ENCODE results near the gene CAMK2D.

Gene CAMK2D

GRCh38 chr4:113776679-113777078 is 15.1 kb upstream of the CAMK2D start:
- no peak overlapping the region for H3K4me3 ChIP-seq (ENCODE audit: low read length)
- DNase-seq (ENCODE audit: low read depth), result no peak
- no peak for TF ChIP-seq CTCF (IDR thresholded peaks at IDR 0.05; ENCODE audit: insufficient read depth, low read depth, low read length, missing control alignments)

- no peak for TF ChIP-seq CTCF (IDR thresholded peaks at IDR 0.05; ENCODE audit: insufficient read depth, low read depth, low read length, missing control alignments)
- no peak for DNase-seq (ENCODE audit: low read depth)
Observed at GRCh38 chr4:113776016-113776415, 14.5 kb upstream of the CAMK2D start.

GRCh38 chr4:113773756-113774155 is 12.2 kb upstream of the CAMK2D start:
- TF ChIP-seq CTCF (IDR thresholded peaks at IDR 0.05; ENCODE audit: insufficient read depth, low read depth, low read length, missing control alignments), result no peak
- DNase-seq (ENCODE audit: low read depth), result peak; percentile 57
- H3K4me3 ChIP-seq (ENCODE audit: low read length), result no peak overlapping the region

More at GRCh38 chr4:113776016-113776415, 14.5 kb upstream of the CAMK2D start:
- no peak overlapping the region for H3K4me3 ChIP-seq (ENCODE audit: low read length)

- TF ChIP-seq CTCF (IDR thresholded peaks at IDR 0.05; ENCODE audit: insufficient read depth, low read depth, low read length, missing control alignments), result no peak
- H3K4me3 ChIP-seq (ENCODE audit: low read length), result no peak overlapping the region
- no peak for DNase-seq (ENCODE audit: low read depth)
Observed at GRCh38 chr4:113773014-113773413, 11.5 kb upstream of the CAMK2D start.

- TF ChIP-seq CTCF (IDR thresholded peaks at IDR 0.05; ENCODE audit: insufficient read depth, low read depth, low read length, missing control alignments), result no peak
- H3K4me3 ChIP-seq (ENCODE audit: low read length), result no peak overlapping the region
- DNase-seq (ENCODE audit: low read depth), result no peak
Observed at GRCh38 chr4:113772319-113772718, 10.8 kb upstream of the CAMK2D start.

GRCh38 chr4:113769744-113770143 is 8.2 kb upstream of the CAMK2D start:
- no peak overlapping the region for H3K4me3 ChIP-seq (ENCODE audit: low read length)
- DNase-seq (ENCODE audit: low read depth), result no peak
- no peak for TF ChIP-seq CTCF (IDR thresholded peaks at IDR 0.05; ENCODE audit: insufficient read depth, low read depth, low read length, missing control alignments)

- no peak for TF ChIP-seq CTCF (IDR thresholded peaks at IDR 0.05; ENCODE audit: insufficient read depth, low read depth, low read length, missing control alignments)
- no peak overlapping the region for H3K4me3 ChIP-seq (ENCODE audit: low read length)
- no peak for DNase-seq (ENCODE audit: low read depth)
Observed at GRCh38 chr4:113768952-113769351, 7.4 kb upstream of the CAMK2D start.

Data from epithelial cell of esophagus (primary cell).